HG03095 (cell line): ENCODE results near the gene PRRT3.
"Not testable (repeated sequence)": the region's sequence is repeated elsewhere in the genome, so short reads cannot be mapped to it uniquely, and the experiment has no call there.

Source experiments
- ATAC-seq: cut with Tn5 transposase; IDR thresholded peaks from one replicate; pipeline ENCODE4 v1.9.1; 2021; ENCODE audit warnings: moderate library complexity; ENCODE audit not compliant: unreplicated experiment

The PRRT3 gene

GRCh38 chr3:9918261-9919038, 33.8 kb downstream of the PRRT3 start:
- ATAC-seq: no peak

GRCh38 chr3:9917820-9918219, 34.4 kb downstream of the PRRT3 start:
- no peak for ATAC-seq

GRCh38 chr3:9916734-9917680, 35.2 kb downstream of the PRRT3 start, which contains the start of gene IL17RC:
IL17RC (plus strand) TSS chr3:9917098; CDS start chr3:9917316, 218 bp downstream.
- no peak for ATAC-seq

- no peak for ATAC-seq
Observed at GRCh38 chr3:9916346-9916733, 35.9 kb downstream of the PRRT3 start.

- no peak for ATAC-seq
Observed at GRCh38 chr3:9915254-9916141, 36.7 kb downstream of the PRRT3 start.

- no peak for ATAC-seq
Observed at GRCh38 chr3:9914559-9915253, 37.5 kb downstream of the PRRT3 start.

GRCh38 chr3:9914011-9914410, 38.2 kb downstream of the PRRT3 start:
- no peak for ATAC-seq

GRCh38 chr3:9913601-9914000, 38.6 kb downstream of the PRRT3 start:
- no peak for ATAC-seq

GRCh38 chr3:9912294-9912935, 39.8 kb downstream of the PRRT3 start:
- ATAC-seq: no peak

GRCh38 chr3:9911863-9912262, 40.3 kb downstream of the PRRT3 start:
- no peak for ATAC-seq

GRCh38 chr3:9909221-9910013, 42.8 kb downstream of the PRRT3 start:
- ATAC-seq: no peak

- no peak for ATAC-seq
Observed at GRCh38 chr3:9908286-9908685, 43.9 kb downstream of the PRRT3 start.

- no peak for ATAC-seq
Observed at GRCh38 chr3:9906480-9906879, 45.7 kb downstream of the PRRT3 start.

- ATAC-seq: no peak
Observed at GRCh38 chr3:9903904-9904303, 48.3 kb downstream of the PRRT3 start.

GRCh38 chr3:9903238-9903624, 49.0 kb downstream of the PRRT3 start:
- no peak for ATAC-seq

- ATAC-seq: no peak
Observed at GRCh38 chr3:9902372-9903237, 49.6 kb downstream of the PRRT3 start, which contains the start of gene IL17RE. IL17RE (plus strand) TSS chr3:9902848; CDS start chr3:9902933, 85 bp downstream.

- ATAC-seq: no peak
Observed at GRCh38 chr3:9901967-9902366, 50.2 kb downstream of the PRRT3 start.

- not testable (repeated sequence) for ATAC-seq
Observed at GRCh38 chr3:9900965-9901415, 51.2 kb downstream of the PRRT3 start.
